ENCODE data around the gene ZBTB44.

Gene ZBTB44

GRCh38 chr11:130325691-130326090 lies 11.0 kb upstream of the ZBTB44 start:
- no peak for DNase-seq (ENCODE audit: extremely low spot score)
- POLR2A ChIA-PET: no interaction called here
- CTCF ChIA-PET: no interaction called here
- TF ChIP-seq CTCF (IDR thresholded peaks at IDR 0.05; ENCODE audit: control extremely low read depth, extremely low read depth, low read depth, missing control alignments): no peak

- DNase-seq (ENCODE audit: extremely low spot score): no peak
- TF ChIP-seq CTCF (IDR thresholded peaks at IDR 0.05; ENCODE audit: control extremely low read depth, extremely low read depth, low read depth, missing control alignments): no peak
- CTCF ChIA-PET: no interaction called here
- POLR2A ChIA-PET: no interaction called here
These were observed 9.0 kb upstream of the ZBTB44 start for GRCh38 chr11:130323452-130324450.

GRCh38 chr11:130322126-130322525 lies 7.4 kb upstream of the ZBTB44 start:
- CTCF ChIA-PET: no interaction called here
- POLR2A ChIA-PET: no interaction called here
- TF ChIP-seq CTCF (IDR thresholded peaks at IDR 0.05; ENCODE audit: control extremely low read depth, extremely low read depth, low read depth, missing control alignments): no peak
- no peak for DNase-seq (ENCODE audit: extremely low spot score)

GRCh38 chr11:130318031-130318673 lies 3.4 kb upstream of the ZBTB44 start:
- POLR2A ChIA-PET: no interaction called here
- CTCF ChIA-PET: interaction anchor here (1.2 to 1.7 kb wide), 3 partner anchors 9 to 544 kb away, joined by 3 to 6 read pairs (median 3); no protein-coding TSS in a partner anchor
- DNase-seq (ENCODE audit: extremely low spot score): no peak
- TF ChIP-seq CTCF (IDR thresholded peaks at IDR 0.05; ENCODE audit: control extremely low read depth, extremely low read depth, low read depth, missing control alignments): no peak

GRCh38 chr11:130315354-130315970 lies 745 bp upstream of the ZBTB44 start:
- CTCF ChIA-PET: no interaction called here

More at GRCh38 chr11:130315354-130315970, 745 bp upstream of the ZBTB44 start:
- peak; percentile 75 for DNase-seq (ENCODE audit: extremely low spot score)
- POLR2A ChIA-PET: no interaction called here
- peak; percentile 40 for TF ChIP-seq CTCF (IDR thresholded peaks at IDR 0.05; ENCODE audit: control extremely low read depth, extremely low read depth, low read depth, missing control alignments)
